GM23338 (cell line): Measurements from ENCODE around the gene VWCE. TPM values are rescaled to one million over a fixed set of nuclear protein-coding genes. Genes with fewer than 3 reads are reported as not detected.

ENCODE experiments used
- ATAC-seq: fragments of 200-7000 bp; cut with Tn5 transposase; 3 replicates; pipeline ENCODE4 v1.9.1; 2020
- DNase-seq: peaks from one replicate; pipeline ENCODE4 v3.0.0-alpha.2; 2015; ENCODE audit warnings: low spot score
- H2AFZ ChIP-seq: fragments of 200-600 bp; sonication (generic); 2 replicates; pipeline ENCODE4 v1.8.0; 2016; ENCODE audit warnings: antibody characterized with exemption, mild to moderate bottlenecking, moderate library complexity
- H3F3A ChIP-seq: fragments of 200-600 bp; sonication (generic); replicated peaks from 2 replicates; pipeline ENCODE4 v1.8.0; 2017; ENCODE audit warnings: antibody characterized with exemption, mixed run types, low read depth
- H3K27ac ChIP-seq: fragments of 200-600 bp; sonication (generic); 2 replicates; pipeline ENCODE4 v1.6.1; 2016; ENCODE audit warnings: low read depth
- H3K27me3 ChIP-seq: fragments of 200-600 bp; sonication (generic); 2 replicates; pipeline ENCODE4 v1.8.0; 2016; ENCODE audit warnings: mild to moderate bottlenecking, mixed run types, moderate library complexity; ENCODE audit not compliant: insufficient read depth
- H3K36me3 ChIP-seq: fragments of 200-600 bp; sonication (generic); 2 replicates; pipeline ENCODE4 v1.8.0; 2016; ENCODE audit warnings: mild to moderate bottlenecking; ENCODE audit not compliant: insufficient read depth
- H3K4me1 ChIP-seq: fragments of 200-600 bp; sonication (generic); 2 replicates; pipeline ENCODE4 v1.8.0; 2016; ENCODE audit warnings: mild to moderate bottlenecking, moderate library complexity; ENCODE audit not compliant: insufficient read depth
- H3K4me2 ChIP-seq: fragments of 200-600 bp; sonication (generic); 2 replicates; pipeline ENCODE4 v1.7.1; 2017; ENCODE audit warnings: mixed run types
- H3K4me3 ChIP-seq: fragments of 200-600 bp; sonication (generic); 2 replicates; pipeline ENCODE4 v1.6.1; 2016; ENCODE audit warnings: mixed run types
- H3K79me2 ChIP-seq: fragments of 200-600 bp; sonication (generic); replicated peaks from 2 replicates; pipeline ENCODE4 v1.8.0; 2017; ENCODE audit warnings: mild to moderate bottlenecking; ENCODE audit not compliant: insufficient read depth
- H3K9me2 ChIP-seq: fragments of 200-600 bp; sonication (generic); 2 replicates; pipeline ENCODE4 v1.8.0; 2017; ENCODE audit not compliant: insufficient read depth
- H4K20me1 ChIP-seq: fragments of 200-600 bp; sonication (generic); replicated peaks from 2 replicates; pipeline ENCODE4 v1.8.0; 2017; ENCODE audit warnings: mild to moderate bottlenecking; ENCODE audit not compliant: insufficient read depth
- H3K27ac Mint-ChIP-seq: 2 replicates; pipeline ENCODE4 v1.8.0; 2020; ENCODE audit warnings: inconsistent platforms, mild to moderate bottlenecking, moderate library complexity, mixed read lengths
- H3K27me3 Mint-ChIP-seq: 3 replicates; pipeline ENCODE4 v1.8.0; 2022; ENCODE audit warnings: low read depth, mild to moderate bottlenecking, moderate library complexity, mixed read lengths, inconsistent platforms; ENCODE audit not compliant: insufficient read depth, poor library complexity
- H3K36me3 Mint-ChIP-seq: 3 replicates; pipeline ENCODE4 v1.8.0; 2021; ENCODE audit warnings: low read depth, mild to moderate bottlenecking, inconsistent platforms, moderate library complexity, mixed read lengths
- H3K4me1 Mint-ChIP-seq: 3 replicates; pipeline ENCODE4 v1.8.0; 2020; ENCODE audit warnings: mild to moderate bottlenecking, inconsistent platforms, mixed read lengths
- H3K4me3 Mint-ChIP-seq: 3 replicates; pipeline ENCODE4 v1.8.0; 2021; ENCODE audit warnings: moderate library complexity, mild to moderate bottlenecking, inconsistent platforms, mixed read lengths
- H3K9me3 Mint-ChIP-seq: 3 replicates; pipeline ENCODE4 v1.8.0; 2020; ENCODE audit warnings: moderate library complexity, mild to moderate bottlenecking, inconsistent platforms, mixed read lengths
- CREB1 ChIP-seq: fragments of 250-450 bp; sonication (Bioruptor Pico); IDR thresholded peaks from 2 replicates; pipeline ENCODE4 v1.5.0; 2020; ENCODE audit warnings: low read depth, mild to moderate bottlenecking, moderate library complexity
- CTCF ChIP-seq, 2 experiments: fragments of 200-600 bp in 1 of 2; sonication (generic) in 1 of 2; conservative IDR thresholded peaks; 2 replicates each; pipeline versions ENCODE4 v1.5.1 to v1.6.1; 2016 to 2017; ENCODE audit warnings: antibody characterized with exemption in 2 of 2, low read depth in 2 of 2, mild to moderate bottlenecking in 2 of 2, moderate library complexity in 1 of 2
- EZH2phosphoT487 ChIP-seq: fragments of 200-600 bp; sonication (generic); IDR thresholded peaks from one replicate; pipeline ENCODE4 v1.8.1; 2018; ENCODE audit warnings: antibody characterized with exemption; ENCODE audit not compliant: unreplicated experiment
- JUNB ChIP-seq: IDR thresholded peaks from one replicate; pipeline ENCODE4 v1.6.1; 2016; ENCODE audit warnings: antibody characterized with exemption; ENCODE audit not compliant: unreplicated experiment
- NANOG ChIP-seq: IDR thresholded peaks from 2 replicates; pipeline ENCODE4 v1.6.1; 2016; ENCODE audit warnings: antibody characterized with exemption, borderline replicate concordance
- REST ChIP-seq: IDR thresholded peaks from one replicate; pipeline ENCODE4 v1.6.1; 2018; ENCODE audit warnings: antibody characterized with exemption; ENCODE audit not compliant: unreplicated experiment
- STAT1 ChIP-seq: IDR thresholded peaks from one replicate; pipeline ENCODE4 v1.6.1; 2016; ENCODE audit warnings: antibody characterized with exemption; ENCODE audit not compliant: unreplicated experiment
- ZNF114 ChIP-seq: fragments of 250-450 bp; sonication (Bioruptor Pico); IDR thresholded peaks from 2 replicates; pipeline ENCODE4 v1.5.0; 2020; ENCODE audit warnings: mild to moderate bottlenecking, moderate library complexity
- ZNF331 ChIP-seq: fragments of 250-450 bp; sonication (Bioruptor Pico); IDR thresholded peaks from 2 replicates; pipeline ENCODE4 v1.5.0; 2020; ENCODE audit warnings: low read depth, mild to moderate bottlenecking, moderate library complexity
- ZNF462 ChIP-seq: fragments of 250-450 bp; sonication (Bioruptor Pico); IDR thresholded peaks from 2 replicates; pipeline ENCODE4 v1.5.0; 2020; ENCODE audit warnings: mild to moderate bottlenecking, moderate library complexity
- polyA plus RNA-seq: library from polyadenylated mRNA; unstranded; fragments of >200 nt; fragmentation: Nextera tagmentation; extraction: Ambion mirVana; gene quantifications from 2 replicates; pipeline ENCODE4 v1.2.1, GENCODE V29; 2016
- total RNA-seq: library from RNA; depleted of rRNA; stranded (reverse); fragments of >200 nt; shearing (Covaris generic); gene quantifications from 2 replicates; pipeline ENCODE4 v1.2.3, GENCODE V29; 2014

The VWCE gene
- total and polyA plus RNA-seq, 2 experiments from 2014 or later, result 9.9 to 16.9 TPM

GRCh38 chr11:61267437-61267841 lies 27.7 kb downstream of the VWCE start:
- Histone ChIP-seq H4K20me1 (peaks cover 3% of the 10 kb centered on the region; the same call in 1 of the 2 replicates), H3K79me2 (no peaks in the 10 kb centered on the region), H3K4me3 (no peak overlapping the region), H3K9me2 (no peaks in the 10 kb centered on the region), H3K36me3 (no peaks in the 10 kb centered on the region), H3K27ac (no peak overlapping the region), H3K4me2 (no peak overlapping the region), H3F3A (no peaks in the 10 kb centered on the region), H2AFZ (no peak overlapping the region), H3K27me3 (no peaks in the 10 kb centered on the region), H3K4me1 (no peaks in the 10 kb centered on the region)
- no peaks in the 10 kb centered on the region for H3K9me3 Mint-ChIP-seq
- no peak overlapping the region for H3K27ac Mint-ChIP-seq
- TF ChIP-seq CREB1 (CRISPR knock-in tag) (no peak), CTCF (conservative IDR thresholded peaks at IDR 0.05; ENCODE audit: low read depth in 2 of 2) (no peak), JUNB (no peak), EZH2phosphoT487 (no peak), ZNF462 (CRISPR knock-in tag) (no peak), ZNF114 (CRISPR knock-in tag) (no peak), ZNF331 (CRISPR knock-in tag) (no peak), REST (no peak), NANOG (no peak), STAT1 (no peak)
- peaks cover 9% of the 10 kb centered on the region; the same call in 1 of the 3 replicates for H3K36me3 Mint-ChIP-seq
- peaks cover 2% of the 10 kb centered on the region for H3K27me3 Mint-ChIP-seq
- ATAC-seq (no peak), DNase-seq (no peak)
- H3K4me1 Mint-ChIP-seq, result no peaks in the 10 kb centered on the region
- H3K4me3 Mint-ChIP-seq, result no peak overlapping the region
